Large intestine (tissue), 3 donors: ENCODE results near the gene GRXCR2. TPM values are rescaled to one million over a fixed set of nuclear protein-coding genes. Genes with fewer than 3 reads are reported as not detected.
"Not testable (repeated sequence)": the region's sequence is repeated elsewhere in the genome, so short reads cannot be mapped to it uniquely, and the experiment has no call there.

Experiments used
- DNase-seq, 2 donors: peaks; one replicate each; pipeline versions ENCODE4 v3.0.0 to v3.0.0-alpha.2; 2013
- H3K27ac ChIP-seq: one replicate; pipeline ENCODE4 v1.5.1; 2013; ENCODE audit warnings: low read length
- H3K27me3 ChIP-seq: 2 replicates; pipeline ENCODE4 v1.6.1; 2013; ENCODE audit warnings: low read length; ENCODE audit not compliant: control insufficient read depth, insufficient read depth
- H3K36me3 ChIP-seq: 2 replicates; pipeline ENCODE4 v1.6.1; 2013; ENCODE audit warnings: low read length; ENCODE audit not compliant: control insufficient read depth, insufficient read depth
- H3K4me1 ChIP-seq: one replicate; pipeline ENCODE4 v1.6.1; 2013; ENCODE audit warnings: low read length; ENCODE audit not compliant: control insufficient read depth, insufficient read depth
- H3K4me3 ChIP-seq: one replicate; pipeline ENCODE4 v1.5.1; 2013; ENCODE audit warnings: low read length
- H3K9me3 ChIP-seq: one replicate; pipeline ENCODE4 v1.6.1; 2013; ENCODE audit warnings: mild to moderate bottlenecking, low read depth, low read length, moderate library complexity; ENCODE audit not compliant: control insufficient read depth
- WGBS: methylation state at CpG from one replicate; pipeline ENCODE4 v1.1.5; 2013; ENCODE audit warnings: low lambda C conversion rate; ENCODE audit not compliant: insufficient coverage; 5-methylcytosine and 5-hydroxymethylcytosine counted together
- polyA plus RNA-seq: library from polyadenylated mRNA; unstranded; fragments of 120-200 nt; gene quantifications from one replicate; pipeline ENCODE4 v1.2.1, GENCODE V29; 2013

Gene GRXCR2
- polyA plus RNA-seq, 1 donor, result 0.03 TPM

DNA sequence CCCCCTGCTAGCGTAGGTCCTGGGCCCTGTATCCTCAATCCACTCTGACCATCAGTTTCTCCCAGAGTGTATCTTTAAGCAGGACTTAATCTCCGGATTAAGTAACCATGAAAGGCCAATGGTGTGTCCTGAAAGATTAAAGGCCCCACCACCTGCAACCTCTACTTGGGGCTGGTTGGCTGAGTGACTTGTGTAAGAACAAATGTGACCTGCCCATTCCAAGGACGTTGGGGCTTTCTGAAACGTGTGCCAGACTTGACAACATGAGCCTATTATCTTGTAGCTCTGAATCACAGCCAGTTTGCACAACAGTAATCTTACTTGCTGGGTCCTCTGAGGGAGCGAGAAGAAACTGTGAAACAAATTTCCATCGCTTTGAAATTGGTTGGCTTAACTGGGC lies 34.5 kb downstream of the GRXCR2 start:
- Histone ChIP-seq H3K36me3 (no peaks in the 10 kb centered on the region), H3K9me3 (no peaks in the 10 kb centered on the region), H3K27me3 (no peaks in the 10 kb centered on the region), H3K4me3 (no peak overlapping the region), H3K27ac (peak overlapping the region; percentile 27), H3K4me1 (peaks cover 18% of the 10 kb centered on the region)
- no CpG with 5 or more reads among the region's 6 CpGs for WGBS
- peak; percentile 64 to 81 for DNase-seq

- H3K27ac ChIP-seq, result peak overlapping the region; percentile 96
These were observed 36.6 kb downstream of the GRXCR2 start for GRCh38 chr5:145836241-145836640.

GRCh38 chr5:145835848-145836239 lies 37.0 kb downstream of the GRXCR2 start:
- WGBS, result 78% methylated on average over 3 of the region's 18 CpGs
- no peak for DNase-seq
- peaks cover 21% of the 10 kb centered on the region for H3K4me1 ChIP-seq
- H3K36me3 ChIP-seq, result no peaks in the 10 kb centered on the region
- H3K27me3 ChIP-seq, result no peaks in the 10 kb centered on the region
- peak overlapping the region; percentile 59 for H3K4me3 ChIP-seq
- no peaks in the 10 kb centered on the region for H3K9me3 ChIP-seq
- peak overlapping the region; percentile 96 for H3K27ac ChIP-seq

More at GRCh38 chr5:145836241-145836640, 36.6 kb downstream of the GRXCR2 start:
- H3K9me3 ChIP-seq, H3K4me3 ChIP-seq, DNase-seq, H3K27me3 ChIP-seq, H3K36me3 ChIP-seq: not testable (repeated sequence)
- no CpG with 5 or more reads among the region's 13 CpGs for WGBS
- peaks cover 21% of the 10 kb centered on the region for H3K4me1 ChIP-seq

DNA sequence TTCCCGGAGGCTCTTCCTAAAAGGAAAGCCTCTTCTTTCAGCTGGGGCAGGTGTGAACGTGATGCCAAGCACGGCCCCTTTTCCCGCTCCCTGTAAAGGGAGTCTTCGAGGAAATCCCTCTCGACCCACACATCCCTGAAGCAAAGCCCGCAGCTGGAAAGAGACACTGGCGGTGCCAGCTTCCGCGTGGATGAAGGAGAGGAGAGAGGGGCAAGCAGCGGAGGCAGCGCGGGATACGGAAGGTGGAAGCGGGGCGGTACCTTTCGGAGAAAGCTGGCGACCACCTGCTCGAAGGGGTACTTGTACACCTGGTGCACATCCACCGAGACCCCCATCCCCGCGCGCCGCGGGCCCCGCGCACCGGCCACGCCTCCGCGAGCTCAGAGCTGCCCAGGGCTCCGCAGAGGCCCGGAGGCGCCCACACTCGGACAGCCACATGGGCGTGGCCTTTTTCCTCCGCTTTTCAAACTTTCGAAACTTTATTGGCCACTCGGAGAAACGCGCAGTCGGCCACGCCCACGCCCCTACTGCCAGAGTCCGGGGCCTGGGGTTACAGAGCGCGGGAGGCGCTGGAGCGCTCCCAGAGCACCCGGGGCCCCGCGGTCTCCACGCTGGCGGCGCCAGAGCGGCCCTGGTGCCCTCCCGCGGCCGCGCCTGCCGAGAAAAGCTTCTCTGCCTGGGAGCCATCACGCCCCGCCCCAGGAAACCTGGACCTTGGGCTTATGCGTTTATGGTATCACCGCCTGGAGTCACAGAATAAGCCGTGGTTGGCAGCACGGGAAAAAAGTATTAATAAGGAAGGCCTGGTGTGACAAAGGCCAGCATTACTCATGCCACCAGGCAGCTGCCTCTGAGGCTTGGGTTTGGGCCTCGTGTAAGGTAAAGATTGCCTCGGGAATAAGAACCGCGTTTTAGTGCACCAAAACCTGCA lies 37.6 kb downstream of the GRXCR2 start, which contains the start of gene PRELID2:
Gene PRELID2 (minus strand): TSS at position 426 of the 931 bp plus-strand sequence. CDS start 91 bp downstream, at position 335.
- DNase-seq, result peak; percentile 96 to 99
- peaks cover 21% of the 10 kb centered on the region for H3K4me1 ChIP-seq
- H3K27me3 ChIP-seq, result no peaks in the 10 kb centered on the region
- H3K4me3 ChIP-seq, result peak within 1 kb of the TSS; percentile 59
- WGBS, result no CpG with 5 or more reads among the region's 71 CpGs
- no peaks in the 10 kb centered on the region for H3K36me3 ChIP-seq
- H3K9me3 ChIP-seq, result no peaks in the 10 kb centered on the region
- H3K27ac ChIP-seq, result peak within 1 kb of the TSS; percentile 96

- Histone ChIP-seq H3K9me3 (no peaks in the 10 kb centered on the region), H3K4me3 (peak overlapping the region; percentile 59), H3K27me3 (no peaks in the 10 kb centered on the region), H3K36me3 (no peaks in the 10 kb centered on the region), H3K4me1 (peaks cover 21% of the 10 kb centered on the region), H3K27ac (peak overlapping the region; percentile 96)
- no CpG with 5 or more reads among the region's 10 CpGs for WGBS
- no peak for DNase-seq
These were observed 38.3 kb downstream of the GRXCR2 start for GRCh38 chr5:145834554-145834916.

DNA sequence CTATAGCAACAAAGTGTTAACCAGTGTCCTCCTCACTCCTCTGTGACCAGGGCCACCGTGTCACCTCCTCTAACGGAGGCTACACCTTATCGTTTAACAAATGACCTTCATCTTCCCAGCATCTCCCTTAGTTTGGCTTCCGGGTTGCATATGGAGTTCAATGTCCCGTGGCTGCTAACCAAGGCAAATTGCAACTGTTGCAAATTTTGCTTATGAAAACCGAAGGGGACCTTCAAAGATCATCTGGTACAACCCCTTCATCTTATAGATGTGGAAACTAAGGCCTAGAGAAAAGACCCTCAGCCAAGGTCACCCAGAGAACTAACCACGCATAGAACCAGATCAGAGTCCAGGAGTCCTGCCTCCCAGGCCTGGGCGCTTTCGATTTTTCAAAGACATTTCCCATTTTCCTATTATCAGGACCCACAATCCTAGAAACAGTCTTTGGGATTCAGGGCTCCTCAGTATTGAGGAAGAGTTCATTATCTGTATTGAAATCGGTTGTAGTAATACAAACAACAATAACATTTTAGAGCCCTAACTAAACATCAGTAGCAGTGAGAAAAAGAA lies 39.1 kb downstream of the GRXCR2 start:
- Histone ChIP-seq H3K4me1 (peaks cover 20% of the 10 kb centered on the region), H3K9me3 (no peaks in the 10 kb centered on the region), H3K36me3 (peaks cover 2% of the 10 kb centered on the region), H3K27ac (peak overlapping the region; percentile 96), H3K27me3 (no peaks in the 10 kb centered on the region), H3K4me3 (peak overlapping the region; percentile 59)
- 0% methylated on average over 1 of the region's 10 CpGs for WGBS
- DNase-seq, result peak in 1 of 2 donors; percentile 61

DNA sequence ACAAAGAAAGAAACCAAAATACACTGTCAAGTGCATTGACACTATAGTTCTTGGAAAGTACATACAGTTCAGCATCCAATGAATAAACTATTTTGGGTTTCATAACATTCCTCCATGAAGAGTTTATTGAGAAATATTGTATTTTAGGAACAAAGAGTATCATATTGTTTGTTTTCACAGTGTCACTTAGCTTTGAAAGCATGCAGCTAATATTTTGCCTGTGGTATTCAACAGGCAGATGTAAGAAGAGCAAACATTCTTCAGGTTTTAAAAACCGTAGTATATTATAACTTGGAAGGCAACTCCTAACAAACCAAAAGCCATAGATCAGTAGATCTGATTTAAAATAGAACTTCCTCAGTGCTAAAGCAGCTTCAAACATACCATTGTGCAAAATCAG lies 42.2 kb downstream of the GRXCR2 start:
- no peak overlapping the region for H3K4me3 ChIP-seq
- H3K27me3 ChIP-seq, result no peaks in the 10 kb centered on the region
- peaks cover 6% of the 10 kb centered on the region for H3K4me1 ChIP-seq
- 40% methylated on average over 1 of the region's 1 CpG for WGBS
- no peak overlapping the region for H3K27ac ChIP-seq
- H3K36me3 ChIP-seq, result peaks cover 2% of the 10 kb centered on the region
- DNase-seq, result no peak
- no peaks in the 10 kb centered on the region for H3K9me3 ChIP-seq

DNA sequence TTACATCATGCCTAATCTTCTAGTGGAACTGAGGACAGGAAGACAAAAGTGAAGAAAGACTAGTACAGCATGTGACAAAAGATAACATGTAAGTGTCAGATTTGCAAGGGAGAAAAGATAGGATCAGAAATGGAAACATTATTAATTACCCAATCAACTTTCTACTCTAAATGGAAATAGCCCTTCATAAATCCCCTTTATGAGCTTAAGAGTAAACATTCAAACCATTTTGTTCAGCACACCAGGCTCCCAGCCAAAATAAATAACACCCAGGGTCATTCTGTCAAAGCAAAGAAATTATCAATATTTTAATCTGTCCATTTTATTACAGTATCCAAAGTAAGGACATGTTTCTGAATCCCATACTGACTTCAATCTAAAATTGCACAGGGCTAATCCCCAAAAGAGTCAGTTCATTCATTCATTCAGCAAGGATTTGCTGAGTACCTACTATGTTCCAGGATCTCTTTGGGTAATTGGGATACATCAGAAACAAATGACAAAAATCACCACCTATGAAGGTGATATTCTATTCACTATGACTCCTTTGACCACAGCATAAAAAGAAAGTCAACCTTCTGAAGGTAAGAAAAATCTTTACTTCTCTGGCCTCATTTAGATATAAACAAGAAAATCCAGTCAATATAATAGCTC lies 43.0 kb downstream of the GRXCR2 start:
- H3K27ac ChIP-seq, result no peak overlapping the region
- H3K36me3 ChIP-seq, result peaks cover 2% of the 10 kb centered on the region
- H3K27me3 ChIP-seq, result no peaks in the 10 kb centered on the region
- H3K4me3 ChIP-seq, result no peak overlapping the region
- H3K4me1 ChIP-seq, result peaks cover 6% of the 10 kb centered on the region
- no peaks in the 10 kb centered on the region for H3K9me3 ChIP-seq
- peak; percentile 16 to 29 for DNase-seq

GRCh38 chr5:145826895-145827674 lies 45.7 kb downstream of the GRXCR2 start:
- peak in 1 of 2 donors; percentile 35 for DNase-seq
- Histone ChIP-seq H3K4me1 (no peaks in the 10 kb centered on the region), H3K27me3 (no peaks in the 10 kb centered on the region), H3K27ac (no peak overlapping the region), H3K4me3 (no peak overlapping the region), H3K9me3 (no peaks in the 10 kb centered on the region), H3K36me3 (peaks cover 2% of the 10 kb centered on the region)
- WGBS, result 71% methylated on average over 3 of the region's 8 CpGs

DNA sequence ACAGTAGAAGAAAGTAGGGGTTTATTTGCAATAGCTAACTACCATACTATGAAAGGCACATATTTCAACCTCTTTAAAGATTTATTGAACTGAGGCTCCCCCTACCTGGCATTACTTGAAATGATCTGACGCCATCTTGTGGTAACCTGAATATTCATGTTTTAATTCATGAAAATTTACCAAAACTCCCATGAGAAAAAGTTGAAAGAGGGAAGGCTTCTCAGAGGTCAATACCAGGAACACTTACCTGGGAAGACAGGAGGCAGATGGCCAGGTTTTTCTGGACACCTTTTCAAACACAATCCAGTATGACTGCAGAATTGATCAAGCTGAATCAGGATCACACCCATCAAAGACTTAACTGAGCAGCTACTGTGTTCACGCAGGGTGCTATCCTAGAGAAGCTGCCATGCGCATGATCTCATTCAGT lies 47.0 kb downstream of the GRXCR2 start:
- H3K36me3 ChIP-seq, result peaks cover 6% of the 10 kb centered on the region
- H3K4me1 ChIP-seq, result no peaks in the 10 kb centered on the region
- H3K27ac ChIP-seq, result no peak overlapping the region
- H3K27me3 ChIP-seq, result no peaks in the 10 kb centered on the region
- DNase-seq, result peak in 1 of 2 donors; percentile 46
- H3K9me3 ChIP-seq, result no peaks in the 10 kb centered on the region
- WGBS, result 0% methylated on average over 1 of the region's 3 CpGs
- H3K4me3 ChIP-seq, result no peak overlapping the region
